Gastroesophageal sphincter (tissue), 4 donors: ENCODE measurements around the gene WNT11. TPM values are rescaled to one million over a fixed set of nuclear protein-coding genes. Genes with fewer than 3 reads are reported as not detected.
A peak's percentile ranks its signal among the peaks of the same experiment; 100 is the strongest.

Experiments used
- ATAC-seq: fragments of 150-250 bp; one replicate; pipeline ENCODE4 v1.9.1; 2016; ENCODE audit warnings: mild to moderate bottlenecking, moderate library complexity
- H3K27ac ChIP-seq, 4 donors: fragments of 200-600 bp; sonication (generic) in 3 of 4; 1 replicate in 3 of 4; 2 replicates in 1 of 4; pipeline ENCODE4 v1.5.1; 2016 to 2019
- H3K27me3 ChIP-seq: fragments of 200-600 bp; sonication (generic); one replicate; pipeline ENCODE4 v1.5.1; 2019
- H3K36me3 ChIP-seq, 2 donors: fragments of 200-600 bp; sonication (generic); one replicate each; pipeline ENCODE4 v1.5.1; 2019; ENCODE audit warnings: control low read depth in 1 of 2
- H3K4me1 ChIP-seq, 3 donors: fragments of 200-600 bp; sonication (generic); 1 replicate in 2 of 3; 2 replicates in 1 of 3; pipeline ENCODE4 v1.5.1; 2016 to 2019; ENCODE audit warnings: control low read depth in 2 of 3
- H3K4me3 ChIP-seq, 2 donors: fragments of 200-600 bp; sonication (generic); one replicate each; pipeline ENCODE4 v1.5.1; 2019; ENCODE audit warnings: mild to moderate bottlenecking in 1 of 2, moderate library complexity in 1 of 2
- H3K9me3 ChIP-seq, 3 donors: fragments of 200-600 bp; sonication (generic); one replicate each; pipeline ENCODE4 v1.5.1; 2017 to 2019; ENCODE audit warnings: control low read depth in 2 of 3
- CTCF ChIP-seq, 4 experiments: fragments of 200-600 bp in 2 of 4; fragments of 450-650 bp in 2 of 4; sonication (generic) in 1 of 4; IDR thresholded peaks; one replicate each; pipeline ENCODE4 v1.5.1; 2017 to 2019; ENCODE audit warnings: antibody characterized with exemption in 4 of 4, mild to moderate bottlenecking in 2 of 4, moderate library complexity in 2 of 4
- EP300 ChIP-seq: sonication (generic); formaldehyde crosslinking; IDR thresholded peaks from one replicate; pipeline ENCODE4 v1.6.1; 2017; ENCODE audit warnings: antibody characterized with exemption, mild to moderate bottlenecking
- POLR2A ChIP-seq, 2 donors: fragments of 450-650 bp; IDR thresholded peaks; one replicate each; pipeline ENCODE4 v1.6.1; 2017; ENCODE audit warnings: antibody characterized with exemption in 2 of 2, mild to moderate bottlenecking in 2 of 2, moderate library complexity in 1 of 2
- POLR2AphosphoS5 ChIP-seq: sonication (generic); formaldehyde crosslinking; IDR thresholded peaks from one replicate; pipeline ENCODE4 v1.6.1; 2017; ENCODE audit warnings: antibody characterized with exemption
- WGBS, 2 donors: methylation state at CpG; one replicate each; pipeline ENCODE4 v1.1.5; 2018; ENCODE audit warnings: low coverage in 1 of 2; 5-methylcytosine and 5-hydroxymethylcytosine counted together
- total RNA-seq, 4 donors: library from RNA; depleted of rRNA; stranded (reverse); fragments of >200 nt; gene quantifications; one replicate each; pipeline ENCODE4 v1.1.0, GENCODE V29; 2016

Gene WNT11
- total RNA-seq, 4 donors from 2014 or later = 2.5 to 17.1 (median 5.4) TPM

GRCh38 chr11:76193219-76193618 is 13.1 kb downstream of the WNT11 start:
- 80% methylated on average over 1 of the region's 9 CpGs; no CpG with 5 or more reads in 1 of the 2 donors for WGBS, 2 donors
- peaks cover 0 to 18% (median 0%) of the 10 kb centered on the region in 3 donors for H3K4me1 ChIP-seq
- H3K4me3 ChIP-seq = no peak overlapping the region
- no peak for TF ChIP-seq EP300
- TF ChIP-seq POLR2A (IDR thresholded peaks at IDR 0.05) = no peak
- TF ChIP-seq CTCF (IDR thresholded peaks at IDR 0.05) = no peak
- TF ChIP-seq POLR2AphosphoS5 = no peak
- no peak for ATAC-seq
- H3K27me3 ChIP-seq = no peaks in the 10 kb centered on the region
- peaks cover 0 to 7% of the 10 kb centered on the region in 2 donors for H3K36me3 ChIP-seq
- no peaks in the 10 kb centered on the region for H3K9me3 ChIP-seq
- H3K27ac ChIP-seq = no peak overlapping the region

- TF ChIP-seq EP300 (no peak), CTCF (IDR thresholded peaks at IDR 0.05) (no peak), POLR2AphosphoS5 (no peak), POLR2A (IDR thresholded peaks at IDR 0.05) (no peak)
- peak overlapping the region in 1 of 4 donors; percentile 4 for H3K27ac ChIP-seq
- no peaks in the 10 kb centered on the region for H3K9me3 ChIP-seq
- peaks cover 0 to 7% of the 10 kb centered on the region in 2 donors for H3K36me3 ChIP-seq
- H3K4me1 ChIP-seq = peaks cover 0 to 35% (median 0%) of the 10 kb centered on the region in 3 donors
- 39 to 40% methylated on average over 1 to 3 of the region's 7 CpGs for WGBS, 2 donors
- no peaks in the 10 kb centered on the region for H3K27me3 ChIP-seq
- no peak overlapping the region for H3K4me3 ChIP-seq
- ATAC-seq = peak; percentile 17
Measured at GRCh38 chr11:76190376-76190775, 15.9 kb downstream of the WNT11 start.

- H3K4me3 ChIP-seq = no peak overlapping the region
- TF ChIP-seq CTCF (IDR thresholded peaks at IDR 0.05) (no peak), POLR2A (IDR thresholded peaks at IDR 0.05) (no peak), EP300 (no peak), POLR2AphosphoS5 (no peak)
- 88% methylated on average over 1 of the region's 6 CpGs; no CpG with 5 or more reads in 1 of the 2 donors for WGBS, 2 donors
- H3K27ac ChIP-seq = no peak overlapping the region
- peaks cover 0 to 41% (median 0%) of the 10 kb centered on the region in 3 donors for H3K4me1 ChIP-seq
- peaks cover 0 to 7% of the 10 kb centered on the region in 2 donors for H3K36me3 ChIP-seq
- no peaks in the 10 kb centered on the region for H3K9me3 ChIP-seq
- H3K27me3 ChIP-seq = no peaks in the 10 kb centered on the region
- ATAC-seq = no peak
Measured at GRCh38 chr11:76189682-76190081, 16.6 kb downstream of the WNT11 start.

GRCh38 chr11:76188873-76189272 is 17.4 kb downstream of the WNT11 start:
- Histone ChIP-seq H3K9me3 (no peaks in the 10 kb centered on the region), H3K27me3 (no peaks in the 10 kb centered on the region), H3K4me1 (peaks cover 0 to 41% (median 0%) of the 10 kb centered on the region in 3 donors), H3K4me3 (no peak overlapping the region), H3K36me3 (peaks cover 0 to 7% of the 10 kb centered on the region in 2 donors), H3K27ac (no peak overlapping the region)
- TF ChIP-seq POLR2AphosphoS5 = no peak
- TF ChIP-seq CTCF (IDR thresholded peaks at IDR 0.05) = no peak
- no peak for TF ChIP-seq POLR2A (IDR thresholded peaks at IDR 0.05)
- no peak for TF ChIP-seq EP300
- ATAC-seq = no peak
- WGBS, 2 donors = 80% methylated on average over 1 of the region's 4 CpGs; no CpG with 5 or more reads in 1 of the 2 donors

- Histone ChIP-seq H3K27ac (peak overlapping the region in 1 of 4 donors; percentile 62), H3K9me3 (no peaks in the 10 kb centered on the region), H3K36me3 (peaks cover 0 to 7% of the 10 kb centered on the region in 2 donors), H3K4me3 (no peak overlapping the region), H3K4me1 (peaks cover 0 to 41% (median 0%) of the 10 kb centered on the region in 3 donors), H3K27me3 (no peaks in the 10 kb centered on the region)
- TF ChIP-seq CTCF (IDR thresholded peaks at IDR 0.05) = no peak
- 77 to 83% methylated on average over 3 to 5 of the region's 21 CpGs for WGBS, 2 donors
- ATAC-seq = no peak
Measured at GRCh38 chr11:76186776-76187279, 19.5 kb downstream of the WNT11 start.
